Neuronal stem cell (in vitro differentiated cells): ENCODE results near the gene SLC47A1.

Experiments
- DNase-seq: peaks from one replicate; pipeline ENCODE4 v3.0.0-alpha.2; 2013; ENCODE audit warnings: low spot score
- H2AFZ ChIP-seq: one replicate; pipeline ENCODE4 v1.6.1; 2013; ENCODE audit warnings: mild to moderate bottlenecking, low read length, inconsistent platforms
- H2AK5ac ChIP-seq: 2 replicates; pipeline ENCODE4 v1.6.1; 2013; ENCODE audit warnings: low read depth, mild to moderate bottlenecking, inconsistent platforms, low read length, moderate library complexity, mixed read lengths
- H2BK120ac ChIP-seq: 2 replicates; pipeline ENCODE4 v1.6.1; 2013; ENCODE audit warnings: low read depth, mild to moderate bottlenecking, inconsistent platforms, low read length, moderate library complexity, mixed read lengths
- H2BK12ac ChIP-seq: one replicate; pipeline ENCODE4 v1.6.1; 2013; ENCODE audit warnings: low read length, inconsistent platforms
- H2BK15ac ChIP-seq: 2 replicates; pipeline ENCODE4 v1.6.1; 2013; ENCODE audit warnings: mild to moderate bottlenecking, low read length, inconsistent platforms, mixed read lengths
- H2BK5ac ChIP-seq: one replicate; pipeline ENCODE4 v1.6.1; 2013; ENCODE audit warnings: inconsistent platforms, mild to moderate bottlenecking, low read length, moderate library complexity
- H3K14ac ChIP-seq: one replicate; pipeline ENCODE4 v1.6.1; 2013; ENCODE audit warnings: low read length, inconsistent platforms
- H3K18ac ChIP-seq: 2 replicates; pipeline ENCODE4 v1.6.1; 2013; ENCODE audit warnings: low read length, inconsistent platforms
- H3K23ac ChIP-seq: 2 replicates; pipeline ENCODE4 v1.6.1; 2013; ENCODE audit warnings: low read depth, mild to moderate bottlenecking, mixed read lengths, low read length, inconsistent platforms; ENCODE audit not compliant: poor library complexity
- H3K27ac ChIP-seq: replicated peaks from 3 replicates; pipeline ENCODE4 v1.5.1; 2013; ENCODE audit warnings: low read length, inconsistent platforms
- H3K27me3 ChIP-seq, 3 experiments: 2 replicates each; pipeline ENCODE4 v1.6.1; 2013; ENCODE audit warnings: low read length in 3 of 3, mild to moderate bottlenecking in 2 of 3, inconsistent platforms in 1 of 3, low read depth in 1 of 3, mixed read lengths in 1 of 3, moderate library complexity in 1 of 3; ENCODE audit not compliant: control insufficient read depth in 3 of 3, insufficient read depth in 3 of 3
- H3K36me3 ChIP-seq, 2 donors: replicated peaks in 1 of 2; 2 replicates each; pipeline ENCODE4 v1.6.1; 2013; ENCODE audit warnings: low read length in 2 of 2; ENCODE audit not compliant: control insufficient read depth in 2 of 2, insufficient read depth in 2 of 2
- H3K4ac ChIP-seq: 2 replicates; pipeline ENCODE4 v1.6.1; 2013; ENCODE audit warnings: inconsistent platforms, mild to moderate bottlenecking, low read length, moderate library complexity
- H3K4me1 ChIP-seq, 2 donors: 1 replicate in 1 of 2; 2 replicates in 1 of 2; pipeline ENCODE4 v1.6.1; 2013; ENCODE audit warnings: low read length in 2 of 2, low read depth in 1 of 2; ENCODE audit not compliant: control insufficient read depth in 2 of 2, insufficient read depth in 1 of 2
- H3K4me2 ChIP-seq: one replicate; pipeline ENCODE4 v1.6.1; 2013; ENCODE audit warnings: mild to moderate bottlenecking, low read length, inconsistent platforms; ENCODE audit not compliant: insufficient read depth, poor library complexity, severe bottlenecking
- H3K4me3 ChIP-seq, 2 donors: 2 replicates each; pipeline ENCODE4 v1.5.1; 2013; ENCODE audit warnings: low read length in 2 of 2, mild to moderate bottlenecking in 2 of 2, inconsistent platforms in 1 of 2, moderate library complexity in 1 of 2
- H3K79me1 ChIP-seq: one replicate; pipeline ENCODE4 v1.6.1; 2013; ENCODE audit warnings: low read depth, mild to moderate bottlenecking, inconsistent platforms, low read length, moderate library complexity
- H3K9ac ChIP-seq: one replicate; pipeline ENCODE4 v1.6.1; 2013; ENCODE audit warnings: mild to moderate bottlenecking, low read depth, low read length, inconsistent platforms; ENCODE audit not compliant: poor library complexity
- H3K9me3 ChIP-seq, 2 donors: replicated peaks in 1 of 2; 2 replicates each; pipeline versions ENCODE3 to v1.6.1; 2013; ENCODE audit warnings: low read length in 2 of 2, mild to moderate bottlenecking in 2 of 2, inconsistent platforms in 1 of 2, low read depth in 1 of 2, mixed read lengths in 1 of 2, moderate library complexity in 1 of 2; ENCODE audit not compliant: control insufficient read depth in 2 of 2, insufficient read depth in 1 of 2
- H4K8ac ChIP-seq: one replicate; pipeline ENCODE4 v1.6.1; 2013; ENCODE audit warnings: low read depth, mild to moderate bottlenecking, inconsistent platforms, low read length, moderate library complexity
- H4K91ac ChIP-seq: one replicate; pipeline ENCODE4 v1.6.1; 2013; ENCODE audit warnings: low read length, low read depth, mild to moderate bottlenecking, inconsistent platforms; ENCODE audit not compliant: poor library complexity
- WGBS, 2 donors: extraction: QIAGEN DNeasy Blood & Tissue Kit; methylation state at CpG; one replicate each; pipeline ENCODE4 v1.1.7; 2013; ENCODE audit warnings: missing lambda C conversion rate in 2 of 2, mixed read lengths in 1 of 2; ENCODE audit not compliant: insufficient read length in 2 of 2, insufficient replicate concordance in 1 of 2; ENCODE audit errors: extremely low coverage in 2 of 2; 5-methylcytosine and 5-hydroxymethylcytosine counted together

Gene SLC47A1

GRCh38 chr17:19534562-19535149 lies 1.0 kb downstream of the SLC47A1 start:
- DNase-seq, result no peak
- H4K91ac ChIP-seq, result no peak overlapping the region
- peak overlapping the region; percentile 91 for H3K4me2 ChIP-seq
- H3K9me3 ChIP-seq, result no peaks in the 10 kb centered on the region
- H2AK5ac ChIP-seq, result no peak overlapping the region
- H3K9ac ChIP-seq, result no peak overlapping the region
- H2AFZ ChIP-seq, result no peak overlapping the region
- H3K18ac ChIP-seq, result peak overlapping the region; percentile 44
- H3K4me1 ChIP-seq, result peaks cover 4 to 5% of the 10 kb centered on the region in 2 donors
- no peaks in the 10 kb centered on the region for H3K79me1 ChIP-seq
- no peak overlapping the region for H3K4ac ChIP-seq
- no peak overlapping the region for H2BK120ac ChIP-seq
- H3K14ac ChIP-seq, result no peak overlapping the region
- H3K4me3 ChIP-seq, result peak overlapping the region in 1 of 2 donors; percentile 82
- peaks cover 9 to 82% (median 31%) of the 10 kb centered on the region in 3 experiments for H3K27me3 ChIP-seq
- H3K27ac ChIP-seq, result no peak overlapping the region
- no peak overlapping the region for H2BK5ac ChIP-seq
- H4K8ac ChIP-seq, result no peak overlapping the region
- no peak overlapping the region for H3K23ac ChIP-seq
- H2BK15ac ChIP-seq, result no peak overlapping the region
- H3K36me3 ChIP-seq, result no peaks in the 10 kb centered on the region
- H2BK12ac ChIP-seq, result no peak overlapping the region
- no CpG with 5 or more reads among the region's 19 CpGs for WGBS, 2 donors

- Histone ChIP-seq H2BK15ac (no peak overlapping the region), H3K4ac (no peak overlapping the region), H2AFZ (peak overlapping the region; percentile 32), H3K9me3 (no peaks in the 10 kb centered on the region), H3K4me3 (no peak overlapping the region), H4K8ac (no peak overlapping the region), H3K36me3 (no peaks in the 10 kb centered on the region), H3K4me2 (no peak overlapping the region), H3K27me3 (peaks cover 9 to 83% (median 28%) of the 10 kb centered on the region in 3 experiments), H3K9ac (no peak overlapping the region), H2BK5ac (no peak overlapping the region), H3K27ac (no peak overlapping the region), H2AK5ac (no peak overlapping the region), H3K79me1 (no peaks in the 10 kb centered on the region), H3K18ac (no peak overlapping the region), H3K4me1 (peaks cover 4 to 5% of the 10 kb centered on the region in 2 donors), H2BK12ac (no peak overlapping the region), H2BK120ac (no peak overlapping the region), H4K91ac (no peak overlapping the region), H3K14ac (no peak overlapping the region), H3K23ac (no peak overlapping the region)
- no CpG with 5 or more reads among the region's 6 CpGs for WGBS, 2 donors
- DNase-seq, result no peak
Observed at GRCh38 chr17:19537111-19537510, 3.5 kb downstream of the SLC47A1 start.

- Histone ChIP-seq H2BK12ac (no peak overlapping the region), H3K4ac (no peak overlapping the region), H2BK15ac (no peak overlapping the region), H2BK5ac (no peak overlapping the region), H4K91ac (no peak overlapping the region), H2AFZ (no peak overlapping the region), H3K9me3 (no peaks in the 10 kb centered on the region), H3K14ac (no peak overlapping the region), H3K27ac (no peak overlapping the region), H3K79me1 (no peaks in the 10 kb centered on the region), H3K36me3 (no peaks in the 10 kb centered on the region), H3K4me3 (no peak overlapping the region), H2AK5ac (peak overlapping the region; percentile 47), H2BK120ac (no peak overlapping the region), H3K27me3 (peaks cover 8 to 74% (median 17%) of the 10 kb centered on the region in 3 experiments), H3K9ac (no peak overlapping the region), H3K23ac (no peak overlapping the region), H3K18ac (no peak overlapping the region), H3K4me2 (no peak overlapping the region), H3K4me1 (peaks cover 2 to 5% of the 10 kb centered on the region in 2 donors), H4K8ac (no peak overlapping the region)
- DNase-seq, result no peak
- WGBS, 2 donors, result no CpG with 5 or more reads among the region's 14 CpGs
Observed at GRCh38 chr17:19538095-19539039, 4.7 kb downstream of the SLC47A1 start.

GRCh38 chr17:19539040-19539399 lies 5.4 kb downstream of the SLC47A1 start:
- no peak overlapping the region for H3K4me3 ChIP-seq
- H3K27me3 ChIP-seq, result peaks cover 2 to 69% (median 10%) of the 10 kb centered on the region in 3 experiments
- H2BK5ac ChIP-seq, result no peak overlapping the region
- H3K36me3 ChIP-seq, result no peaks in the 10 kb centered on the region
- peaks cover 0 to 5% of the 10 kb centered on the region in 2 donors for H3K4me1 ChIP-seq
- no peak overlapping the region for H4K91ac ChIP-seq
- no peak overlapping the region for H4K8ac ChIP-seq
- no peak overlapping the region for H2AFZ ChIP-seq
- no peaks in the 10 kb centered on the region for H3K79me1 ChIP-seq
- WGBS, 2 donors, result no CpG with 5 or more reads among the region's 7 CpGs
- no peak overlapping the region for H3K27ac ChIP-seq
- no peak overlapping the region for H3K4me2 ChIP-seq
- H2AK5ac ChIP-seq, result peak overlapping the region; percentile 47
- no peak overlapping the region for H3K23ac ChIP-seq
- no peak overlapping the region for H3K9ac ChIP-seq
- DNase-seq, result no peak
- no peaks in the 10 kb centered on the region for H3K9me3 ChIP-seq
- H3K18ac ChIP-seq, result no peak overlapping the region
- no peak overlapping the region for H2BK120ac ChIP-seq
- no peak overlapping the region for H2BK12ac ChIP-seq
- H3K4ac ChIP-seq, result no peak overlapping the region
- no peak overlapping the region for H3K14ac ChIP-seq
- H2BK15ac ChIP-seq, result no peak overlapping the region
